Measurements from ENCODE around the gene KRTAP10-4.
"Not testable (repeated sequence)": the region's sequence is repeated elsewhere in the genome, so short reads cannot be mapped to it uniquely, and the experiment has no call there.

KRTAP10-4 gene

DNA sequence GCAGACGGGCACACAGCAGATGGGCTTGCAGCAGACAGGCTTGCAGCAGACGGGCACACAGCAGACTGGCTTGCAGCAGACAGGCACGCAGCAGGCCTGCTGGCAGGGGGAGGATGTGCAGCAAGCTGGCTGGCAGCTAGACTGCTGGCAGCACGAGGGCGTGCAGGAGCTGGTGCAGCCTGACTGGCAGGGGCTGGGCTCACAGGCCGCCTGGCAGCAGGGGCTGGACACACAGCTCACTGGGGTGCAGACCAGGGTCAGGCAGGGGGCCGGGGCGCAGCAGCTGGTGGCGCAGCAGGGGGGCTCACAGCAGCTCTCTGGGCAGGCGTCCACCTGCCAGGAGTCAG, 15.2 kb upstream of the KRTAP10-4 start:
- DNase-seq: not testable (repeated sequence)

DNA sequence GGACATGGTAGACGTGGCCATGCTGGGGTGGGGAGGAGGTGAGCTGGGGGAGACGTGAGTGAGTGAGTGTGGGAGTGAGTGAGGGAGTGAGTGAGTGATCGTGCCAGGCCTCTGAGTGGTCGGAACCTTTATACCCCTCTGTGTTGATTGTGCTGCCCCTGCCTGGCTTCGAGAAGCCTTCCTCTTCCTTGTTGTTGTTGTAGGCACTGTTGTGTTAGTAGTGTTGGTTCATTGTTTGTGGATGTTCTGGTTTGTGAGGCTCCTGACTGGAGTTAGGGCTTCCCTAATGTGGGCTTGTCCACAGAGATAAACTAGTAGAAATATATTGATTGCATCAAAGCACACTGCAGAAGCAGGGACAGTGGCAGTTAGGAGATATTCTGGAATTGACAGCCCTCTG, 14.8 kb upstream of the KRTAP10-4 start, which contains the start of gene KRTAP10-3:
Gene KRTAP10-3, minus strand, starts transcription at position 101 of the 400 bp plus-strand sequence. Its CDS starts 80 bp downstream, at position 21.
- DNase-seq: no peak

DNA sequence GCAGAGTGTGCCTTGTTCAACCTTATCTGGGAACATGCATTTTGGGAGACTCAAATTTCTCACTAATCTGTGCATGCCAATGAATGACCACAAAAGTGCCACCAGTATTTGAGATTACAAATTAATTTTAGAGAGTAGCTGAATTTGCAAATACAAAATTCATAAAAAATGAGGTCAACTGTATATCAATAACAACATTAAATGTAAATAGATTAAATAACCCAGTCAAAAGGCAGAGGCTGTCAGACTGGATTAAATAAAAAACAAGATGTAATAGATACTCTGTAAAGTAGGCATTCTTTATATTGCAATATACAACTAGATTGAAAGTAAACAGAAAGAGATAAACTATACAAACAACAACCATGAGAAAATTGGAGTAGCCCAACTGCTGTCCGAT, 9.4 kb upstream of the KRTAP10-4 start:
- no peak for DNase-seq

DNA sequence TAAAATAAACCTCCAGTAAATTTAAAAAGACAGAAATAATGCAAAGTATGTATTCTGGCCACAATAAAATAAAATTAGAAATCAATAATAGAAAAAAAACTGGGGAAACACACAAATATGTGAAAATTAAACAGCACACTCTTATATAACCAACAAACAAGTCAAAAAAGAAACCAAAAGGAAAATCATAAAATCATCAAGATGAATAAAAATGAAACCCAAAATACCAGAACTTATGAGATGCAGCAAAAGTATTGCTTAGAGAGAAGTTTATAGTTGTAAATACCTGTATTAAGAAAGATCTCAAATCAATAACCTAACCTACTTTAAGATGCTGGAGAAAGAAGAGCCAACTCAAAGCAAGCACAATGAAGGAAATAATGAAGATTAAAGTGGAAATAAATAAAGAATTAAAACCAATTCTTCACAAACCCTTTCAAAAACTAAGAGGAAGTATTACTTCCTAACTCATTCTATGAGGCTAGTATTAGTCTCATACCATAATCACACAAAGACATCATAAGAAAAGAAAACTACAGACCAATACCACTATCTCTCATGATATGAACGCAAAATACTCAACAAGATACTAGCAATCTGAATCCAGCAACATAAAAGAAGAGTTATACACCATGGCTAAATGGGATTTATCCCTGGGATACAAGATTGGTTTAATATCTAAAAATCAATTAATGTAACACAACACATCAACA, 8.5 kb upstream of the KRTAP10-4 start:
- DNase-seq: no peak

DNA sequence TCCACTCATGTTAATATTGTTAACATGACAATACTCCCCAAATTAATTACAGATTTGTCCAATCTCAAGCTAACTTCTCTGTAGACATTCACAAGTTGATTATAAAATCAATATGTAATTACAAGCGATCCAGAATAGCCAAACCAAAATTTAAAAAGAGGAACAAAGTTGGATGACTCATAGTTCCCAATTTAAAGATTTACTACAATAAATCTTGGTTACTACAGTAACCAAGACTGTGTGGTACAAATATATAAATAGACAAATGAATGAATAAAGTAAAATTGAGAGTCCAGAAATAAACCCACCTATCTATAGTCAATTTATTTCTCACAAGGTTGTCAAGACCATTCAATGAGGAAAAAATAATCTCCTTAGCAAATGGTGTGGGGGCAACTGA, 7.1 kb upstream of the KRTAP10-4 start:
- DNase-seq: no peak

DNA sequence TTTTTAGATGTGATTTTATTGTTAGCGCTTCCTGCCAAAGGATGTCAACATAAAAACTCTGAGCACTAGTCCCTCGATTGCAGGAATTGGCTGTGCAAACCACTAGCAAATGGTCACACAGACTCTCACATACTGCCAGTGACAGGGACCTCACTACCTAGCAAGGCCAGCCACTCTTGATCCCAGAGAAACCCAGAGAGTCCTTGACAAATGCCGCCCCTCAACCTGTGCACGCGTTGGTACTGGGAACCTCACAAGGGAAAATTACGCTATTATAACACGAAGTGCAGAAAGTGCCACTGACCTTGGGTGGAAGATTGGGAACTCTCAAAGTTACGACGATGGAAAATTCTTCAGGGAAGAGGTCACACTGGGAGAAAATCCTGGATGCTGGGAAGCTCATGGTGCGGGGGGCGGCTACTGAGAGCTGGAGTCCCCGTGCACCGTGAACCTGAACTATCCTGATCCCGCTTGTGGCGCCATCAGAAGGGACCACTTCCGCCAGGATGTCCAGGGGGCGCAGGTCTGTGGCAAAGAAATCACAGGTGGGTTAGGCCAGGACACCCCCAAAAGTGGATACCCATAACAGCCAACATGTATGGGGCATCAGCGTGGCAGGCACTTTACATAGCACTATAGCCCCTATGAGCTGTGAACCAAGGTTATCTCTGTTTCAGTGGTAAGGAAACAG, 5.9 kb upstream of the KRTAP10-4 start:
- DNase-seq: no peak

DNA sequence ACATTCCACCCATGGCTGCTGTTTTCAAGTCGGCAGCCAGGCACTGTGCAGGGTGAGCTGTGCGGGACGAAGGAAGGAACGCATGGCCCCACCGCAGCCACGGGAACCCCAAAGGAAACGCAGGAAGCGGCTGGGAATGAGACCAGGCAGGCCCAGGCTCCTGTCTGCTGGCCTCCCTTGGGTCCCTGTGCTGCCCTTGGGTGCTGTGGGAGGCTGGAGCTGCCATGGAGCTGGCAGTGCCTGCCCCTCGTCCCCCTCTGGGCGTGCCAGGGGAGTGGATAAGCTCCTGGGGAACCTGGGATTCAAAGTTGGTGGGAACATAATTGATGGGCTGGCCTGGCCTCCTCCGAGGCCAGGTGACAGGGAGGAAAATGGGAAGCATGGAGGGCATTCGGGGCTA, 5.3 kb upstream of the KRTAP10-4 start:
- no peak for DNase-seq

DNA sequence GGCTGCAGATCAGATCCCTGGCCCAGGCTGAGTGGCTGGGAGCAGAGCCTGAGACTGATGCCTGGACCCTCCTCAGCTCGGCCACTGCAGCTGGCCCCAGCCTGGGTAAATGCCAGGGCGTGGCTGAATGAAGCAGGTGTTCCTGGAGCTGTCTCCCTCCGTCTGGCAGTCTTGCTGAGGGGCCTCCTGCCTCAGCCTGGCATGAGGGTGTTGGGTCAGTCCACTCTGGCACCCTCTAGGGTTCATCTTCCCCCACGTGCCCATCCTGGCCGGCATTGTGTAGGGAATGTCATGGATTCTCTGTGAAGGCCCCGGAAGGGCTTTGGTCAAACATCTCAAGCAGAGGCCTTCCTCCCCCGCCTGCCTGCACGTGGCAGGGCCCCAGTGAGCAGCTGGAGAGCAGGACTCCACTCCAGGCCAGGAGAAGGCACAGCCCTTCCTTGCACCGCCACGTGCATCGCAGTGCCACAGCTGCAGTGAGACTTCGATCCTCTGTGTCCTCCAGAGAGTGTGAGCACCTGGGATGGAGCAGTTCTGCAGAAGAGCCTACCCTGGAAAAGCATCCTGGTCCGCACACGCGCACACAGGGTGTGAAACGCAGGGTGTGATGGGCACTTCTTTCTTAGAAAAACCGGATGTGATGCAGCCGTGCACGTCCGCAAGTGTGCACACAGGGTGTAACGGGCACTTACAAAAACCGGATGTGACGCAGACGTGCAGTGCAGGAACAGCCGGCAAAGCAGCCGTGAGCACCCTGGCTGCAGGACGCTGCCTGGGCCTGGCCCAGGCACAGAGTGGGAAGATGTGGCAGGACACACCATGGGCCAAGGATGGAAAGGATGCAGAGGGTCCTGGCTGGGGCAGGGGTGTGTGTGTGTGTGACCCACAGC, 4.6 kb upstream of the KRTAP10-4 start:
- DNase-seq: no peak

DNA sequence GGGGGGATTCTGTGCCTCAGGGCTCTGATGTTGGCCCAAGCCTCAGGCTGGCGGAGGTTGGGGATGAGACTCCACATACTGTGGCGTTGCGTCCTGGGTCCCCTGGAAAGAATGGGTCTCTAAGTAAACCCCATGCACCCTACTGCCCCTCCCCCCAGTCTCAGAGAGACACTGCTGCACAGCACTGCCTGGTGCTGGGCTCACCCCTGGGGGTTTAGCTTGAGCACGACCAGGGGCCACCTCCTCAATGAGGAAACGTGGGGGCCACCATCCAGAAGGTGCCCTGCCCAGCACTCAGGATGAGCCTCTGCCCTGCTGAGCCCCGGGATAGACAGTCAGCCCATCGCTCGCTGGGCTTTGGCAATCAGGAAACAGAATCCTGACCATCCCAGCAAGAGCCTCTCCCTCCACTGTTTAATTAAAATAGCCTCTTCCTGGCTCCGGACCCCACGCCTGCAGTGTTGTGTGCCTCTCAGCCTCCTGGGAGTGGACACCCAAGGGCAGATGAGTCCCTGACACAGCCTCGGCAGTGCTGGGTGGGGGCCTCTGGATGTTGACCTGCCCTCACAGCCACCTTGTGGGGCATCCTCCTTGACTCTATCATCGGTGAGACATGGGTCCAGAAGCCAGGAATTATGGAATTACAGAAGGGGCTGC, 3.5 kb upstream of the KRTAP10-4 start:
- DNase-seq: no peak

DNA sequence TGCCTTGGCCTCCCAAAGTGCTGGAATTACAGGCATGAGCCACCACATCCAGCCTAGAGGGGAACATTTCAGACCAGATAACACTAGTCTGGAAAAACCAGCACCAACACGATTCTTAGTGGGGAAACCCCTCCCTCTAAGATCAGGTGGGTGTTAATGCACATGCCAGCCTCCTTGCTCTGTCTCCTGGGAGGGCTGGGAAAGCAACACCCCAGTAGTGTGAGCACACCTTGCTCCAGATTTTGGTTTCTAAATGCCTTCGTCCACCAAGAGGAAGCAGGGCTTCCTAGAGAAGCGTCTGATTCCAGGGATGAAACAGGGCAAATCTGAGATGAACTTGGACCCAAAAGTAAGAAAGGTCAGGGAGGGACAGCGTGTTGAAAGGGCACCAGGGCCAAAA, 2.2 kb upstream of the KRTAP10-4 start:
- no peak for DNase-seq

DNA sequence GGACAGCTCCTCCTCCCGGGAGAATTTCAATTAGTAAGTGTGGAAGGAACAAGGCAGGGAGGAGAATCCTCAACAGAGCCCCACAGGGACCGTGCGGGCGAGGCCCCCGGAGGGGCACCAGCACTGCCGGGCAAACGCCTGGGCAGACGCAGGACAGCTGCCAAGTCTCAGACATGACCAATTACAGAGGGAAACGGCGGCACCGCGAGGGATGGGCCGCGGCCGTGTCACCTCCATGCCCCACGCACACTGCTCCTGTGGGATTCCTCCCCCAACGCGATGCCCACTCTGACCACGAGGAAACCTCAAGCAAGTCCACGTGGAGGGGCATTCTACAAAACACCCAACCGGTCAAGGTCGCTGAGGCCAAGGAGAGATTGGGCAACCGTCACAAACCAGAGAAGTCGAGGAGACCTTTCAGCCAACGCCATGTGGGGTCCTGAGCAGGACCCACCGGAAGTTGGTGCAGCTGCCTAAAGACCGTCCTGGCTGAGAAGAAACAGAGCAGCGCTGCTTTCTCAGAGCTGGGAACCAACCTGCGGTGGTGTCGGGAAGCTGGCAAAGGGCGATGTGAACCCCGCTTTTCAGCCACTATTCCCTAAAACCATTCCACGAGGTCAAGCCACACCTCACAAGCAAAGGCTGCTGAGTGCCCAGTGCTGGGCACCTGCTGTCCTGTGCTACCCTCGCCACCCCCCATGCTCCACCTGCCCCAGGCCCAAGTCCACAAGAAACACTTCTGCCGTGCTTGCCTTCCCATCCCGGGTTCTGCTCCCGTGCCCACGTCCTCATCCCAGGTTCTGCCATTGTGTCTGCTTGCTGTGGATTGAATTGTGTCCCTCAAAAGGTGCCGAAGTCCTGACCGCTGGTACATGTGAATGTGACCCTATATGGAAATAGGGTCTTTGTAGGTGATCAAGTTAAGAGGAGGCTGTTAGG, 1.4 kb upstream of the KRTAP10-4 start:
- no peak for DNase-seq

DNA sequence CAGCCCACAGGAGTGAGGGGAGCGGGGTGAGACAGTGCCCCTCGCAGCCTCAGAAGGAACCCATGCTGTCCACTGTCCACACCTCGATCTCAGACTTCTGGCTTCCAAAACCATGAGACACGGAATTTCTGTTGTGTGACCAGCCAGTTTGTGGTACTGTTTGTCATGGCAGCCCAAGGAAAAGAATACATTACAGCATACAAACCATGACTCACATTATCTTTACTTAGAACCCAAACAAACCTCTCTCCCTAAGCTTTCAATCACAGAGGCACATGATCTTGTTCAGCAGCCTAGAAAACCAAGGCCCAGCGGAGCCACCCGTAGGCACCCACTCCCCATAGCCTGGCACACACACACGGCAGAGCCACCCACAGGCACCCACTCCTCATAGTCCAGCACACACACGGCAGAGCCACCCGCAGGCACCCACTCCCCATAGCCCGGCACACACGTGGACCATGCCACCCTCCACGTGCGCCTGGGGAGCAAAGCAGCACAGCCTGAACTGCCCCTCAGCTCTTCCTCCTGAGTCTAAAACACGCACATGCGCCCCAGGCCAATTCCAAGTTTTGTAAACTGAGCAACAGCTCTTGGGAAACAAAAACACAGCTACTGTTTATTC, 458 bp upstream of the KRTAP10-4 start:
- DNase-seq: no peak

DNA sequence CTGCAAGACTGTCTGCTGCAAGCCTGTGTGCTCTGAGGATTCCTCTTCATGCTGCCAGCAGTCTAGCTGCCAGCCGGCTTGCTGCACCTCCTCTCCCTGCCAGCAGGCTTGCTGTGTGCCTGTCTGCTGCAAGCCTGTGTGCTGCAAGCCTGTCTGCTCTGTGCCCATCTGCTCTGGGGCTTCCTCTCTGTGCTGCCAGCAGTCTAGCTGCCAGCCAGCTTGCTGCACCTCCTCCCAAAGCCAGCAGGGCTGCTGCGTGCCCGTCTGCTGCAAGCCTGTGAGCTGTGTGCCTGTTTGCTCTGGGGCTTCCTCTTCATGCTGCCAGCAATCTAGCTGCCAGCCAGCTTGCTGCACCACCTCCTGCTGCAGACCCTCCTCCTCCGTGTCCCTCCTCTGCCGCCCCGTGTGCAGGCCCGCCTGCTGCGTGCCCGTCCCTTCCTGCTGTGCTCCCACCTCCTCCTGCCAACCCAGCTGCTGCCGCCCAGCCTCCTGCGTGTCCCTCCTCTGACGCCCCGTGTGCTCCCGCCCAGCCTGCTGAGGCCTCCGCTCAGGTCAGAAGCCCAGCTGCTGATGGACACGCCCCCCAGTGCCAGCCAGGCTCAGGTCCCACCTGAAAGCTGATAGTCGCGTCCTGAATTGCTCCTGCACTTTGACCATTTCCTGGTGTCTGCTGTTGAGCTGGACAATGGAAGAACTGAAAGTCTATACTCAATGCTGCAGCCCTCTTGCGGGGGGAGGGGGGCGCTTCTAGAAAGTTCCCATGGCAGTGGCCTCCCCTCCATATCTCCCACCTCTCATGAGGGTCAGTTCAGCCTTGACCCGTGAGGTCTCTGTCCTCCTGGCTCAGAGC, 1.2 kb downstream of the KRTAP10-4 start:
- no peak for DNase-seq

DNA sequence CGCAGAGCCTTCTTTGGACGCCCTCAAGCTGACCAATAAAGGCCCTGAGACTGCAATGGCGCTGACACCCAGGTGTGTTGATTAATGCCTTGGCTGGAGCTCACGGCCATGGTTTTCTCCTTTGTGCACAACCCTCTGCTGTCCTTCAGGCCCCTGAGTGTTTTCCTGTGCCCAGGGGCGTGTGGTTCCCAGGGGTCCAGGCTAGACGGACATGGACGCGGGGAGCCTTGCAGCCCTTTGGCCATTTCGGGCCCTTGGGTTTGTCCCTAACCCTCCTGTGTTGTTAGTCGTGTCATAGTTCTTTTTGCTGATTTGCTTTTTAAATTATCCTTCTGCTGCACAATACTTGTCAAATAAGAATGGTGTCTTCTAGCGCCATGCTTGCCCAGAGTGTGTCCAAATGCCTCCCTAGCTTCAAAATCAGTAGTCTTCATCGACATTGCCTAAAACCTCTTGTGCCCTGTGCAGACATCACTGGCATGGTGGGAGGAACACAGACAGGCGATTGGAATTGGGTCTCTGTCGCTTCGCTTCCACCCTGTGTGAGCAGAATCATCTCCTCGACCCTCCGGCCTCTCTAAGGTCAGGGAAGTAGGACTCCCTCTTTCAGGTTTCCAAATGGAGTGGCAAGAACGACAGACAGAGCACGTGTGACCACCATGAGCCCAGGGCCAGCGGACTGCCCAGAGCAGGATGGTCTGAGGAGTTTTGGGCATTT, 1.9 kb downstream of the KRTAP10-4 start:
- DNase-seq: no peak

DNA sequence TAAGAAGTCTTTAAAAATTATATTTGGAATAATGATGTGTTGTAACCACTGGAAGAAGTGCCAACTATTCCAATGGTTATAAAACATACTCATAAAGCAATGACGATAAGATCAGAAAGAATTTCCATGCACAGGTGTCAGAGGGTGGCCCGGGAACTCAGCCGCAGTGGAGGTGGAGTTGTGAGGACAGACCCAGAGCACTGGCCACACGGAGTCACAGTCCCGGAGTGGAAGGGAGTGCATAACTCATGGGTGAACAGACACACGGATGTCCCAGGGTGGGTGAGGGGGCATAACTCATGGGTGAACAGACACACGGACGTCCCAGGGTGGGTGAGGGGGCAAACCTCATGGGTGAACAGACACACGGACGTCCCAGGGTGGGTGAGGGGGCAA, 2.5 kb downstream of the KRTAP10-4 start:
- no peak for DNase-seq

DNA sequence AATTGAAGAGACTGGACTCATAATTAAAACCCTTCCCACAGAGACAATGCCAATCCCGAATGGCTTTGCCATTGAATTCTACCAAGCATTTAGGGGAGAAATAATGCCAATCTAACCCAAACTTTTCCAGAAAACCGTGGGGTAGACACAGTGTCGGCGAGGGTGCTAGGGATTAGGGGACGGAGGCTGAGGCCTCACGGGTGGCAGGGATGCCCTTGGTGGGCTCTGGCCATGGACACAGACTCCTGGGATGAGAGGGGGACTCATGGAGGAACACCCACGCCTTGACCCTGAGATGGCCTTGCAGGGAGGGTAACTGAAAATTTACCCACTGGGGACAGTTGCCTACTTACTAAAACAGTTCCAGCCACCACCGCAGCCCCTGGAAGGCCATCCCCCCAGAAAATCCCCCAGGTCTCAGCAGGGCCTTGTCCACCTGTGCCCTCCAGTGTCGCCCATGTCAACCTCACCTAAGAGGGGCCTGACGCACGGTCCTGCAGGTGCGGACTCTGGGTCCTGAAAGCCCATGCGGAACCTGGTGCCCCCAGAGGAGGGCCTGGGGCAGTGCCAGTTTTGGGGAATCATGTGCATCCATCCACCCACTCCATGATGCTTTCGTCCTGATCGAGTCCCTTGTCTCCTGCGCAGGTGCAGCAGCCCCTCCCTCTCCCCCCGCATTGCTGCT, 5.0 kb downstream of the KRTAP10-4 start:
- DNase-seq: no peak

DNA sequence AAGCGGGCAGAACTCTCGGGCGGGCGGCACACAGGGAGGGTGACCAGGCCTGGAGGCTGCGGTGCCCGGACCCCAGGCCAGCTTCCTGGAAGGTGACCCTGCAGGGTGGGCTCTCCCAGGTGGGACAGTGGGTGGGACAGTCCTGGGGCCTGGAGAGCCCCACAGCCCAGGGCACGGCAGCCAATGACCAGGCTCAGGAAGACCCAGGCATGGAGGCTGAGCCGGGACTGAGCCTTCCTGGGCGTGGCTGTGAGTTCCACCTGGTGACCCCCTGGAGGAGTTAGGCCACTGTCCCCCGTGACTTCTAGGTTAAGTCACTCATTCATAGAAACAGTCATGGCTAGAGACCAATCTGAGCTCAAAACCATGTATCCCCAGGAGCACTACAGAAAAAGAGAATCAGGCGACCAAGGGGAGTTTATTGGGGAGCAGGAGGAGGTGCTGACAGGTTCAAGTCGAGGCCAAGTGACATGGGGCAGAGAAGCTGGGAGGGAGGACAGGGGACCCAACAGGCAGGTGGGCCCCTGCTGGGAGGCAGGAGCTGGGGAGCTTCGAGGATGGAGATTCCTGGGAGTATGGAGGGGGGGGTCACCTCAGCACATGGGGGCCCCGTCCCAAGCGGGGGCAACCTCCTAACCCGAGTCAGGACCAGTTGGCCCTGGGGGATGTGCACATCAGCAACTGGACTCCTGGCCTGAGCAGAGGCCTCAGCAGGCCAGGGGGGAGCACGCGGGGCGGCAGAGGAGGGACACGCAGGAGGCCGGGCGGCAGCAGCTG, 5.7 kb downstream of the KRTAP10-4 start:
- no peak for DNase-seq

DNA sequence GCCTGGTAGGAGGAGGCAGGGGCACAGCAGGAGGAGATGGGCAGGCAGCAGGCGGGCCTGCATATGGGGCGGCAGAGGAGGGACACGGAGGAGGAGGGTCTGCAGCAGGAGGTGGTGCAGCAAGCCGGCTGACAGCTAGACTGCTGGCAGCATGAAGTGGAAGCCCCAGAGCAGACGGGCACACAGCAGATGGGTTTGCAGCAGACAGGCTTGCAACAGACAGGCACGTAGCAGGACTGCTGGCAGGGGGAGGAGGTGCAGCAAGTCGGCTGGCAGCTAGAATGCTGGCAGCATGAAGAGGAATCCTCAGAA, 6.3 kb downstream of the KRTAP10-4 start:
- no peak for DNase-seq
